NB4 (cell line): ENCODE results near the gene CHRNA1.

Source experiments
- DNase-seq: peaks from one replicate; pipeline ENCODE4 v3.0.0; 2010; ENCODE audit warnings: low read depth
- H3K4me3 ChIP-seq: one replicate; pipeline ENCODE4 v1.5.1; 2011; ENCODE audit warnings: mild to moderate bottlenecking, low read depth, low read length, moderate library complexity
- POLR2A ChIP-seq: IDR thresholded peaks from 2 replicates; pipeline ENCODE4 v1.6.1; 2011; ENCODE audit warnings: mild to moderate bottlenecking; ENCODE audit not compliant: insufficient read length; ENCODE audit errors: extremely low read depth
- TF ChIP-seq, protein P1 (sequence below): IDR thresholded peaks from one replicate; pipeline ENCODE4 v1.5.1; 2012; ENCODE audit warnings: low read depth, low read length

CHRNA1 gene

DNA sequence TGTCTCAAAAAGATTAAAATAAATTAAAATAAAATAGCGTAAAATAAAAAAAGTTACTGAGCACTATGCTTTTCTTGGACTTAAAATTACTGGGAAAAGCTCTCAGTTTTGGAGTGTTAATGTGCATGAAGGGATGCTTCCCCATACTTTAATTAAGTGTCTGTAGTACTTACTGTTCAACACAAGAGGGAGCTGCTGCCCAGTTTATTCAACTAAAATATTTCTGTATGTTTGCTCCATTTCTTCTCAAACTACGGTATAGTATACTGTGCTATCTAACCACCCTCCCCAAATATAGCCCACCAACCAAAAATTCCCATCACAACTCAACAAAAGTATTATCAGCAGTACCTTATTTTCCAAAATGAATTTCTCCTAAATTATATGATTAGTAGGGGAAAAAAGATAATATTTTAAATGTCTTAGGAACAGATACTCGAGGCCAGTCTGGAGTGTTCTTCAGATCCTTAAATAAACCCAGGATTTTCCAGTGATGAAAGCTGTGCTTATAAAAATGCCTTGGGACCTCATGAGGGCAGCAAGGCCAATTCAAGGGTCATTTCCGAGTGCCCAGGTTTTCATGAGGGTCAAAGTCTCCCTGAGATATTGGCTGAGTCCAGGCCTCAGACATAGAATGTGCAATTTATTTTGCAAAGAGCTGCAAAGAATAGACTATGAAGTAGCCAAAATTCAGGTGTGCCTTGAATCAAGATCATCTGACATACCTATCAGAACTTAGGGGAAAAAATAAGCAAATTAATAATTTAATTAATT is 64.1 kb downstream of the CHRNA1 start:
- TF ChIP-seq POLR2A: no peak
- TF ChIP-seq, protein P1, sequence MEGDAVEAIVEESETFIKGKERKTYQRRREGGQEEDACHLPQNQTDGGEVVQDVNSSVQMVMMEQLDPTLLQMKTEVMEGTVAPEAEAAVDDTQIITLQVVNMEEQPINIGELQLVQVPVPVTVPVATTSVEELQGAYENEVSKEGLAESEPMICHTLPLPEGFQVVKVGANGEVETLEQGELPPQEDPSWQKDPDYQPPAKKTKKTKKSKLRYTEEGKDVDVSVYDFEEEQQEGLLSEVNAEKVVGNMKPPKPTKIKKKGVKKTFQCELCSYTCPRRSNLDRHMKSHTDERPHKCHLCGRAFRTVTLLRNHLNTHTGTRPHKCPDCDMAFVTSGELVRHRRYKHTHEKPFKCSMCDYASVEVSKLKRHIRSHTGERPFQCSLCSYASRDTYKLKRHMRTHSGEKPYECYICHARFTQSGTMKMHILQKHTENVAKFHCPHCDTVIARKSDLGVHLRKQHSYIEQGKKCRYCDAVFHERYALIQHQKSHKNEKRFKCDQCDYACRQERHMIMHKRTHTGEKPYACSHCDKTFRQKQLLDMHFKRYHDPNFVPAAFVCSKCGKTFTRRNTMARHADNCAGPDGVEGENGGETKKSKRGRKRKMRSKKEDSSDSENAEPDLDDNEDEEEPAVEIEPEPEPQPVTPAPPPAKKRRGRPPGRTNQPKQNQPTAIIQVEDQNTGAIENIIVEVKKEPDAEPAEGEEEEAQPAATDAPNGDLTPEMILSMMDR: peak; percentile 48
- no peak overlapping the region for H3K4me3 ChIP-seq
- peak; percentile 75 for DNase-seq
